SK-N-DZ (cell line): ENCODE results near the gene LGI4.
"Not testable (repeated sequence)": the region's sequence is repeated elsewhere in the genome, so short reads cannot be mapped to it uniquely, and the experiment has no call there.

Source experiments
- DNase-seq: peaks from one replicate; pipeline ENCODE4 v3.0.0-alpha.2; 2015; ENCODE audit warnings: low spot score

LGI4 gene

GRCh38 chr19:35106898-35107541 is 27.8 kb downstream of the LGI4 start:
- DNase-seq: no peak

DNA sequence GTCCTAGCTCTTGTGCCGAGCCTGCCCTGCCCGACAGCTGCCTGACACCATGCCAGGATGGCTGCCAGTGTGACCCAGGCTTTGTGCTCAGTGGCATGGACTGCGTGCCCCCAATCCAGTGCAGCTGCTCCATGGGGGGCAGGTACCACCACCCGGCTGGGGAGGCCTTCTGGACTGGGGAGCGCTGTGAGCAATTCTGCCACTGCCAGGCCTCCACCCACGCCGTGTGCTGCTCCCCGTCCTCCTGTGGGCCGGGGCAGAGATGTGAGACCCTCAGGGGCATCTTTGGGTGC is 28.6 kb downstream of the LGI4 start:
- no peak for DNase-seq

DNA sequence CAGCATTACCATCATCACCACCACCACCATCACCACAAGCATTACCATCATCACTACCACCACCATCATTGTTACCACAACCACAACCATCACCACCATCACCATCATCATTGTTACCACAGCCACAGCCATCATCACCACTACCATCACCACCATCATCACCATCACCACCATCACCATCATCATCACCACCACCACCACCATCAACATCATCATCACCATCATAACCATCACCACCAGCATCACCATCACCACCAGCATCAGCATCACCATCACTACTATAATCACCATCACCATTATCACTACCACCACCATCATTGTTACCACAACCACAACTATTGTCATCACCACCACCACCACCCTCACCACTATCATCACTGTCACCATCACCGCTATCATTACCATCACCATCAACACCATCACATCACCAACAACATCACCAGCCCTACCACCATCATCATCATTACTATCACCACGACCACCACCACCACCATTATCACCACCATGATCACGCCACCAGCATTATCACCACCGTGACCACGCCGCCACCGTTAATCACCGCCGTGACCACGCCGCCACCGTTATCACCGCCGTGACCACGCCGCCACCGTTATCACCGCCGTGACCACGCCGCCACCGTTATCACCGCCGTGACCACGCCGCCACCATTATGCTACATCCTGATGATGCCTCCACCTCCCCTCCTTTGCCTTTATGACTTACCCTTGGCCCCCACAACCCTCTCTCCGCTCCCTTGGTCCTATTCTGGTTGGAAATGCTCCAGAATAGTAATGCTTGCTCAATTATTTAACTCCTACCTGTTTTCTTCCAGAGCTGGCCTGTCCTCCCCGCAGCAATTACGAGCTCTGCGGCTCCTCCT is 29.2 kb downstream of the LGI4 start:
- DNase-seq: no peak

DNA sequence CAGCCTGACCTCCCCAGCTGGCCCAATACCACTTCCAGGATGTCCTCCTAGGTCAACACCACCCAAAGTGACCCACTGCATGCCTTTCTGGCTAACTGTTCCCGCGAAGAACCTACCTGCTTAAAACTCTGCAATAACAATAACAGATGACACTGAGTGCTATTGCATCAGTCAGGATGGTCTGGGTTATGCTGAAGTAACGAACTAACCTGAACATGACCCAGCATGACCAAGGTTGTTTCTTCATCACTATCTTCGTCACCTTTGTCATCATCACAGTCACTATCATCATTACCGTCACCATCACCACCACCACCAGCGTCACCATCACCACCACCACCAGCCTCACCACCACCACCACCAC is 29.8 kb downstream of the LGI4 start:
- no peak for DNase-seq

- no peak for DNase-seq
These were observed 30.5 kb downstream of the LGI4 start for GRCh38 chr19:35104361-35104760.

DNA sequence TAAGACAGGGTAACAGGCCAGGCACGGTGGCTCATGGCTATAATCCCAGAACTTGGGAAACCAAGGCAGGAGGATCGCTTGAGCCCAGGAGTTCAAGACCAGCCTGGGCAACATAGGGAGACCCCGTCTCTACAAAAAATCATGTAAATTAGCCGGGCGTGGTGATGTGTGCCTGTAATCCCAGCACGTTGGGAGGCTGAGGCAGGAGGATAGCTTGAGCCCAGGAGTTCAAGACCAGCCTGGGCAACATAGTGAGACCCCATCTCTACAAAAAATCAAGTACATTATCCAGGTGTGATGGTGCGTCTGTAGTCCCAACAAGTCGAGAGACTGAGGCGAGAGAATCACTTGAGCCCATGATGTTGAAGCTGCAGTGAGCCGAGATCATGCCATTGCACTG is 31.2 kb downstream of the LGI4 start:
- not testable (repeated sequence) for DNase-seq

- not testable (repeated sequence) for DNase-seq
These were observed 32.9 kb downstream of the LGI4 start for GRCh38 chr19:35101949-35102348.

GRCh38 chr19:35100588-35101533 is 34.0 kb downstream of the LGI4 start:
- DNase-seq: no peak

GRCh38 chr19:35099897-35100275 is 35.0 kb downstream of the LGI4 start:
- DNase-seq: no peak

DNA sequence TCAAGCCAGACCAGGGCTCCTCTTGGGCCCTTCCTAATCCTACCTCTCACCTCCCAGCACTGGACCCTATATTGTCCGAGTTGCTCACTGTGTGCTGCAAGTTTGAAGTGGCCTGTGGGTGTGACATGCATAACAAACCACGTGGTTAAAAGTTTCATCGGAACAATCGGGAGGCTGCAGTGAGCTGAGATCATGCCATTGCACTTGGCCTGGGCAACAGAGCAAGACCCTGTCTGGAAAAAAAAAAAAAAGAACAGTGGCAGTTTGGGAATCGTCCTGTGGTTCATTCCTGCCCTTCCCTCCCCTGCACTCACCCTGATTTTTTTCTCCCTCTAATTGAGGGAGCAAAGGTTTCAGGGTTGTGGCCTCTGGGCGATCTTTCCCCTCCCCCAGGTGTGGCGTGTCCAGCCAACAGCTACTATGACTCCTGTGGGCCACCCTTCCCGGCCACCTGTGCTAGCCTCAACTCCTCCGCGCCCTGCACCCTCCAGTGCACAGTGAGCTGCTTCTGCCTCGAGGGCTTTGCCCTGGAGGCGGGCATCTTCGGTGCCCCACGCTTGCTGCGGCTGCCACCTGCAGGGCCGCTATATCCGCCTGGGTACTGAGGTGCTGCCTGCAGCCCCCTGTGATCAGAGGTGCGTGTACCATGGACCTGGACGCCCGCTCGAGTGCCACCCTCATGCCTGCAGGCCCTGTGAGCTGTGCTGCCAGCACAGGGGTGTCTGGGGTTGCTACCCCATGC is 35.5 kb downstream of the LGI4 start:
- DNase-seq: no peak

DNA sequence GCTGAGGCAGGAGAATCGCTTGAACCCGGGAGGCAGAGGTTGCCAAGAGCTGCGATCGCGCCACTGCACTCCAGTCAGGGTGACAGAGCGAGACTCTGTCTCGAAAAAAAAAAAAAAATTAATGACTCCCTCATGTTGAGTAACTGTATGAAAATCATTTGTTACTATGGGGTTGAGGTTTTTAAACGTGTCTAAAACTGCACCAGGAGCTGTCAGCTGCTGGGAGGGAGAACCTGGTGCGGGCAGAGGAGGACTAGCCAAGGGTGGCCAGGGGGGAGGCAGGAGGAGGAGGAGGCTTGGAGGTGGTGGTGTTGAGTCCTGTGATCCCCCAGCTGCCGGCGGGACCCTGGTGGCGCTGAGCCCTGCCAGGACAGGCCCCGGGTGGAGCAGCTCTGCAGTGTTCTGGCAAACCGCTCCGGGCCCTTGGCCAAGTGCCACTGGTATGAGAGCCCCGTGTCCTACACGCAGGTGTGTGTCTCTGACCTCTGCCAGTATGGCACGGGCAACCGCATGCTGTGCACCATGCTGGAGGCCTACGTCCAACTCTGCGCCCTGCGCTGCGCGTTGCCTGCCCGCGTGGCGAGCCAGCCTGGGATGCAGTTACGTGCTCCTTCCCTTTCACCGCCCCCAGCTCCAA is 36.3 kb downstream of the LGI4 start:
- DNase-seq: no peak

DNA sequence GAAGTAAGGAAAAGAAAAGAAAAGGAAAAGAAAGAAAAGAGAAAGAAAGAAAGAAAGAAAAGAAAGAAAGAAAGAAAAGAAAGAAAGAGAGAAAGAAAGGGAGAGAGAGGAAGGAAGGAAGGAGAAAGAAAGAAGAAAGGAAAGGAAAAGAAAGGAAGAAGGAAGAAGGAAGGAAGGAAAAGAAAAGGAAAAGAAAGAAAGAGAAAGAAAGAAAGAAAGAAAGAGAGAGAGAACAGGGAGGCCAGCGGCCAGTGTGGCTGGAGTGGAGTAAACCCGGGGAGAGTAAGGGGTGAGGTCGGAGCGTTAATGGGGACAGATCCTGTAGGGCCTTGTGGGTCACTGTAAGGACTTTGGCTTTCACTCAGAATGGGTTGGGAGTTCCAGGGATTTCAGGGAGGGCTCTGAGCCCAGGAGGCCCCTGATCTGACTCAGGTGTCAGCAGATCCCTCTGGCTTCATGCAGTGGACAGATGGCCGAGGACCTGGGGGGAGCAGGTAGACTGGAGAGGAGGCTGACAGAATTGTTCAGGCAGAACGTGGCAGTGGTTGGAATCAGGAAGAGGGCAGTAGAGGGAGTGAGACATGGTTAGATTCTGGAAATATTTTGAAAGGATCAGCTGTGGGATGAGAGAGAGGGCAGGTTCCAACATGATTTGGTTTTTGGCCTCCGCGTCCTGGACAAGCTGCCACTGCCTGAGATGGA is 39.0 kb downstream of the LGI4 start:
- DNase-seq: no peak

GRCh38 chr19:35094656-35095055 is 40.2 kb downstream of the LGI4 start:
- DNase-seq: no peak

GRCh38 chr19:35093941-35094647 is 40.8 kb downstream of the LGI4 start:
- no peak for DNase-seq

DNA sequence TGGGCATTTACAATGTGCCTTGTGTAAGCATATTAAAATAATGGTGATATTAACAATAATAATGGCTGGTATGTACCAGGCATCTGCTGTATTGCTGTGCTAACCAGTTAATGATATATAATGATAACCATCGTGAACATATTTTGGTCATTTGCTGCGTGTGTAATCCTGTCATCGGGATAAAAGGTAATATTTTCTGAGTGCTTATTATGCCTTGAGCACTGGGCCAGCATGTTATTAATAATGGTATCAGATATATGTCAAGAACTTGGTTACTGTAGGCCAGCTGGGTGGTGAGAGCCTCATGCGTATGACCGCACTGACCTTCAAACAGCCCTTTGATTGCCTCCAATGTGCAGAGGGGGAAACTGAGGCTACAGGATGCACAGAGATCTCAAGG is 41.4 kb downstream of the LGI4 start:
- DNase-seq: no peak

DNA sequence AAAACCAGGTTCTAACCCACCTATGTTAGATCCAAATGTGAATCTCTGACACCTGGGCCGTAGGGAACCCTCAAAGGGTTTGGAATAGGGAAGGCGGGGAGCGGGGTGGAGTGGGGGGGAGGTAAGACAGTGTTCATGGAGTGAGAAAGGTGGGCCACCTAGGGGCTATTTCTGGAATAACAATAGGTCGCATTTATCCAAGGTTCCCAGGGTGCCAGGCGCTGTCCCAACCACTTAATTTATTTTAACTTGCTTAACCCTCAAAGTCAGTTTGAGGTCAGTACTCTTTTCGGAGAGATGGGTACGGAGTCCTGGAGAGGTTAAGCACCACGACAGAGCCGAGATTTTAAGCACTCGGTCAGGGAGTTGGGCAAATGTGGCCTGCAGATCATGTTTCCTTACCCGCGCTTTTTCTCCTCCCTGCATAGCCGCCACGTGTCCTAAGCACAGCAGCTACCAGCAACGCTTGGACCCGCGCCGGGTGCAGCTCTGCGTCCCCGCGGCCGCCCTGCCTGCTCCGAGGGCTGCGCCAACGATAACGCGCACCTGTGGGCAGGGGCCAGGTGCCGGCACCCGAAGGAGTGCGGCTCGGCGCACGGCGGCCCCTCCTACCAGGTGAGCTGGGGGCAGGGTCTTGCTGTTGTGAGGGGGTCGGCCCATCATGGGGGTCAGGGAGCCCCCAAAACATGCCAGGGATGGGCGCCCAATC is 44.2 kb downstream of the LGI4 start:
- peak; percentile 41 for DNase-seq

- no peak for DNase-seq
These were observed 44.7 kb downstream of the LGI4 start for GRCh38 chr19:35090160-35090505.

DNA sequence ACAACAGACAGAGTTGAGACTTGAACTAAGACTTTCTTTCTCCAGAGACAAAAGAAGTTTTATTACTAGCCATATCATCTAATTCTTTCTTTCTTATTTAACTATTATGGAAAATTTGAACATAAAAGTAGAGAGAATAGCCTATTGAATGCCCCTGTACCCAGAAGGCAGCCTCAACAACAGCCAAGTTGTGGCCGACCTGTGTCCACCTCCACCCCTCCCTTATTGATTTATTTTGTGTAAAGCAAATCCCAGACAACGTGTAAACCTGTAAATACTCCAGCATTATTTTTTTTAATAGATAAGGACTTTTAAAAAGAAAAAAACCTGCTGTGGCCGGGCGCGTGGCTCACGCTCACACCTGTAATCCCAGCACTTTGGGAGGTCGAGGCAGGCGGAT is 45.3 kb downstream of the LGI4 start:
- no peak for DNase-seq
